Measurements from ENCODE around the gene NAA38.

NAA38 gene

DNA sequence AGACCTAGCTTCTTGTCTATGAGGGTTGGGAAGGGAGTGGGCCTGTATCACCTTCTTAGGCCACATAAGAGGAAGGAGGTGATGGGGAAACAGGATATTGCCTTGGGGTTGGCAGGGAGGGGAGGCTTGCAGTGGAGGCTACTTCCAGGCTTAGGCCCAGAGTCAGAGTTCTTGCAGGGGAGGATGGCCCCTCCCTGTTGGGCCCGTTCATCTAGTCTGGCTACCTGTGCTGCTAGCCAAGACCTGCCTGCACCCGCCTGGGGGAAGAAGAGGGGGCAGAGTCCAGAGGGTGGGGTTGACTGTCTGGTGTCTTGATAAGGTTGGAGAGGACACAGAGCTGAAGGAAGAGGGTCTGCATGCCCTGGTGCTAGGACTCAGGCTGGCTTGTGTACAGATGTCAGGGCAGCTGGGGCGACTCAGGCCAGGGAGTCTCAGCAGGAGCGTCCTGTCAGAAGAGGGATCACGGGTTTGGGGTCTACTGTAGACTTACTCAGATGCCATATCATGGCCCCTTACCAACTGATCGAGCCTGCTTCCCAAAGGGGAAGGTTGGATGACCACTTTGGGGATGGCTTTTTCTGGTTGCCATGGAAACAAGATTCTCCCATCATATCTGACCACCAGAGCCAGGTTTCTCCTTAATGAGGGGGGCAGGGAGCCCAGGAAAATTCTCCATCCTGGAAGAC lies 18.0 kb downstream of the NAA38 start:
- DNase-seq = no peak

- DNase-seq = peak; percentile 6
Measured at GRCh38 chr17:7838090-7839075, 19.0 kb downstream of the NAA38 start.

DNA sequence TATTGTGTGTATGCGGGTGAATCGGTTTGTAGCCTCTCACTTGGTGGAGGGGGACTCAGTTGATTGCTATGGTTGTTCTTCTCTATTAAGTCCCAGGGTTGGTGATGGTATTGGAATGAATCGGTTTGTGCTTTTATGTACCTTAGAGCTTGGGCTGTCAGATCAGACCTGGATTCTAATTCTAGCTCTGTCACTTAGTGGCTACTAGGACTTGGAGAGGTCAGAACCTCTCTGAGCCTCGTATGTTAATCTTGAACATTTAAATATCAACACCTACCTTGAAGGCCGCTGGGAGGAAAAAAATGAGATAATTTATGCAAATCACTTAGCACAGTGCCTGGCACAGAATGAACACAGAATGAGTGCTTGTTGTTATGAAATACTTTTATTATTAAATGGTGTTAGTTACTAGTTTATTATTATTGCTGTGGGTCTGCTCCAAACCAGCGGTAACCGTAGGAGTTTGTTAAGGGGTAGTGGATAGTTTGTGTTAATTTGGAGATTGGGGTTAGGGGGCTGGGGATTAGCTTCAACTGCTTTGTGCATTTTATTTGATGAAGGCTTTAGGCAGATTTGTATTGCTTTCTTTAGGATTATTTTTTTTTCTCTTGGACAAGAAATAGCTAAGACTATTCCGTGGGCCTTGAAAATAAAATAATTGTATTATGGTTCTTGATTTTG lies 19.8 kb downstream of the NAA38 start:
- no peak for DNase-seq

DNA sequence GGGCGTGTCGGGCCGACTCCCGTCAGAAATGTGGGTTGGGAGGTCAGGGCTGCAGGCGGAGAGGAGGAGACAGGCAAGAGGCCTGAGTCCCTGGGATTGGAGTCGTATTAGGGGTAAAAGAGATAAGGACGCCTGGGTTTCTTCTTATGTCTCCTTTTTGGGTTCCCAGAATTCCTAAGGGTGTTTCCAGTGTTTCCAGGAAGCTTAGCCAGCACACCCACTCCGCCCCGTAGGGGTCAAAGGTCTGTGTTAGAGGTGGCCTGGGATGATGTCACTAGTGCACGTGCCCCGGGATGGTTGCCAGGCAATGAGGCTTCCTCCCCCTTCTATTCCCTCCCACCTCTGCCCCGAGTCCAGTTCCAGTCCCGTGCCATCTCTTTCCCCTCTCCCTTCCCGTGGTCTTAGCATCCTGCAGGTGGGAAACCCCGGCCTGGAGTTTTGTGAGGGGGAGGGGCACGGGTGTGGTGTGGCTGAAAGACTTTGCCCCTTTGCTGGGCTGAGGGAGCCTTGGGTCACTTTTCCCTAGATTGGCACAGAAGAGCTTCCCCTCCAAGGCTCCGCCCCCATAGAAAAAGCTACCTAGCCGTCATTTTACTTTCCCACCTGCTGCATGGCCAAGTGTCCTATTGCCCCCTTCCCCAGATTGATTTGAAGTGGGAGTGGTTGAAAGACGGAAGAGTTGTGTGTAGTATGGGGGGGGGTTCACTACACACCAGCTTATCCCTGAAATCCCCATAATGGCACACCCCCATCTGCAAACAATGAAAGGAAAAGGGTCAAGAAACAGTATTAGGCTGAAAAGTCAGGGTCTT lies 20.6 kb downstream of the NAA38 start:
- DNase-seq = peak; percentile 40

DNA sequence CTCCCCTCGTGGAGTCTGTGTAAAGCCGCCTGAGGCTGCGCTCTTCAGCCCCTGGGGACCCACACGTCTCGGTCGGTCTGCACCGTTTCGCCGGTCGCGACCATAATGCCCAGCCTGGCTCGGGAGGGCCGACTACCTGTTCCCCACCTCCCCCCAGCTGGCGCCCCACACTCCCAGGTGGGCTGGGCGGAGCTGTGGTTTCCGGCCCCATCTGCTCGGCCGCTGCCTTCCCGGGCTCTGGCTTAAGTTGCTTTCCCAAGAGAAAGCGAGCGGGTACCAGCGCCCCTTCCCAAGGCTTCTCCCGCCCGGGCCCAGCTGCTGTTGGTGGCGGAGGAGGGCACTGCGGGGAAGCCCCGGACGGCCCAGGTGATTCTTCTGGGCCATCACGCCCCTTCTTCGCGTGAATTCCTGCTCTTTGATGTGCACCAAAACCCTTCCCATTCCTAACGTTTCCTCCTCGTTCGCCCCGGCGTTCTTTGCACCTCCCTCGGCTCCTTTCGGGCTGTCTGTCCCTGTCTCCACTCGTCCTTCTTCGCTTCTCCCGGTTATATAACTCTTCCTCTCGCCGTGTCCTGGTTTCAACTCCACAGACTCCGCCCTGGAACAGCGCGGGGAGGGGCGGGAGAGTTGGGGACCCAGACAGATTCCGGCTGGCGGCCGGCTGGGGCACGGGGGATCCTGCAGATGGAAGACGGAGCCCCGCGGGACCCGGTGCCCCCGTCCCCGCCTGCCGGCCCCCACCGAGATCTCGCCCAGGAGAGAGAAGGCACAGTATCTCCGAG lies 21.4 kb downstream of the NAA38 start:
- DNase-seq = no peak

DNA sequence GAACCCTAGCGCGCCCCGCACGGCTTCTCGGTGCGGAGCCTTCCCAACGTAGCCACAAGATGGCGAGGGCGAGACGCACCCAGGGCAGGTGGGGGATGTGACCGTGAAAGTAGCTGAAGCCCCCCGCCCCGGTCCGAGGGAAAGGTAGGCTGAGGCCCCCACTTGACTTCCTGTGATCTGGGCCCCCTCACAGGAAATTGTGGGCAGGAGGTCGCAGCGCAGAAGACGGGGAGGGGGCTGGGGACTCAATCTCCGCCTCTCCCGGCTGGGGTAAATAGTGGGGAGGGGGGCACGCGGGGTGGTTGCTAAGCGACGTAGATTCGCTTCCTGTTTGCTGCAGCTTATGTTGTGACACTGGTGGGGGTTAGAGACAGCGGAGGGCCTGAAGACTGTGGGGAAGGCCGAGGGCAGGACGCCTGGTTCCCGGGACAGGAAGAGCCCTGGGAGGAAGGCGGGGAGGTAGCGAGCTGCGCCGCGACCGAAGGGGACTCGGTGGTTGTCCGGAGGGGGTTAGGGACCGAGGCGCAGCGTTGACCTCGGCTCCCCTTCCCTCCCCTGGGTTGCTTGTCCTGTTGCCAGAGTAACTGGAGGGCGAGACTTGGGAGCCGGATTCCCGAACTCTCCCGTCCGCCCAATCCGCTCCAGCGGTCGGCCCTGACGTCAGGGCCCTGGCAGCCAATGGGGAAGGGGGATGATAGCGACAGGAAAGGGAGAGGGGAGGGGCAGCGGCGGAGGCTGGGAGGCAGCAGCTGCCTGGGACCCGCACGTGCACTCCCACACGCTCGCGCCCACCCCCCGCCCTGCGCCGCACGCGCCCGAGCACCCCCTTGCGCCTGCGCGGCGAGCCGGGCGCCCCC lies 22.2 kb downstream of the NAA38 start:
- peak; percentile 46 for DNase-seq

- DNase-seq = no peak
Measured at GRCh38 chr17:7834542-7834956, 22.8 kb downstream of the NAA38 start.

- DNase-seq = peak; percentile 11
Measured at GRCh38 chr17:7833795-7834541, 23.4 kb downstream of the NAA38 start, which contains the start of gene KDM6B. TSS of gene KDM6B (plus strand) at chr17:7834217. CDS start at chr17:7845555, 11,338 bp downstream.

DNA sequence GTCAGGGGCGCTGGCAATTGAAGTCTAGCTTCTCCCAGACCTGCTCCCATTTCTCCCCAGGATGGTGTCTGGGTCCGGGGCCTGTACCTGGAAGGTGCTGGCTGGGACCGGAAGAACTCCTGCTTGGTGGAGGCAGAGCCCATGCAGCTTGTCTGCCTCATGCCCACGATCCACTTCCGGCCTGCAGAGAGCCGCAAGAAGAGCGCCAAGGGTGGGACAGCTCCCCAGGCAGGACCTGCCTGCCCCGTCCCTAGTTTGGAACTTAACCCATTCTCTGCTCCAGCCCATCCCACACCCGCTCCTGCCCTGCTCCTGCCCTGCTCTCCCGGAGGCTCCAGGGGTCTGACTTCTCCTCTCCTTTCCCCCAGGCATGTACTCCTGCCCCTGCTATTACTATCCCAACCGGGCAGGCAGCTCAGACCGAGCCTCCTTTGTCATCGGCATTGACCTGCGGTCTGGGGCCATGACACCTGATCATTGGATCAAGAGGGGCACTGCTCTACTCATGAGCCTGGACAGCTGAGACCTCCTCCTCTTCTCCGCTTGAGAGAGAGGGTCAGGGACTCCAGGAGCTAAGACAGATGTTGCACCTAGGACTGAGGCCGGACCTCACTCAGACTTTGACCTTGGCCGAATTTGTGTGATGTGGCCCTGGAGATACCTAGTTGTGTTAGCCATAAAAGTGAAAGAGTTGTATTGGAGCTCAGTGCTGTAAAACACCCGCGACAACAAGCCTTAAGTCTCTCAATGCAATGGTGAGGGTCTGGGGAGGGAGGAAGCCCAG lies 24.2 kb downstream of the NAA38 start:
- DNase-seq = no peak

GRCh38 chr17:7832431-7832830 lies 24.9 kb downstream of the NAA38 start:
- DNase-seq = no peak

- no peak for DNase-seq
Measured at GRCh38 chr17:7831233-7831632, 26.1 kb downstream of the NAA38 start.

DNA sequence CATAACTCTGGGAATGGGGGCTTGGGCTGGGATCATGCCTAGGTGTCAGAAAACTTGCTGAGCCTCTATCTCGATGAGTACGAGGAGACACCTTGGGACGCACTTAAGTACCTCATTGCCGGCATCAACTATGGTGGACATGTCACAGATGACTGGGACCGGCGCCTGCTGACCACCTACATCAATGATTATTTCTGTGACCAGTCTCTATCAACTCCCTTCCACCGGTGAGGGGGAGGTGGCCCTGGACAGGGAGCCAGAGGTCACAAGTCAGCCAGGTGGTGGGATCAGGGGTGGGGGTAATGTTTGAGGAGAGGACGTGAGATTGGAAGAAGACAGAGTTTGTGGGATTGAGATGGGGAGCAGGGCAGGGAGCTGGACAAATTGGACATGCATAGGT lies 26.7 kb downstream of the NAA38 start:
- no peak for DNase-seq

DNA sequence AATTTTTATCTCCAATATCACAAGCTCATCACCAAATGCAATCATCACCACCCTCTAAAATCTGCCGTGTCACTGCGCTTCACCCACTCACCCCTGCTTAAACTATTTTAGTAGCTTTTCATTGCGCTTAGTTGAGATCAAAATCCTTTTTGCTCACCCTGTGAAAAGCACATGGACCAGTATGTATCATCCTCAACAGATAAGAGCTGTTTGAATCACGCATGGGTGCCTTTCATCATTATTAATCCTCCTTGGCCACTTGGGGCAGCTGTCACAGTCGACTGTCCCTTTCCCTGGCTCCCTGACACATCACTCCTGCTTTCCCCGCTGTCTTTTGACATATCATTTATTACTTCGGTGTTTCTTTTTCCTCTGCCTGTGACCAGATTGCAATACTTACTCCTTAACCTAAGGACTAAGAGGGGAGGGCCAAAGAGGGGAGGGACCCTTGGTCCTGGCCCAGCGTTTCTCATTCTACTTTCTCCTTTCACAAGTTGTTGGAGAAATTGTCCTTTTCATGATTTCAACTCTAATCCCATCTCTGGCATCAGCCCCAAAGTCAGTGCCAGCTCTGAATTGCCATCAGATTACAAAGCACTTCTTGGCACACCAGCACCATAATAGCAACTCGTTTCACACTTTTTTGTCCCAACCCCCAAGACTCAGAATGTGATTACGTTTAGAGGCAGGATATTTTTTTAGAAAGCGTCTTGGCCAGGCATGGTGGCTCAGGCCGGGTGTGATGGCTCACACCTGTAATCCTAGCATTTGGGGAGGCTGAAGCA lies 32.0 kb downstream of the NAA38 start:
- no peak for DNase-seq

GRCh38 chr17:7824021-7824924 lies 33.1 kb downstream of the NAA38 start:
- no peak for DNase-seq

DNA sequence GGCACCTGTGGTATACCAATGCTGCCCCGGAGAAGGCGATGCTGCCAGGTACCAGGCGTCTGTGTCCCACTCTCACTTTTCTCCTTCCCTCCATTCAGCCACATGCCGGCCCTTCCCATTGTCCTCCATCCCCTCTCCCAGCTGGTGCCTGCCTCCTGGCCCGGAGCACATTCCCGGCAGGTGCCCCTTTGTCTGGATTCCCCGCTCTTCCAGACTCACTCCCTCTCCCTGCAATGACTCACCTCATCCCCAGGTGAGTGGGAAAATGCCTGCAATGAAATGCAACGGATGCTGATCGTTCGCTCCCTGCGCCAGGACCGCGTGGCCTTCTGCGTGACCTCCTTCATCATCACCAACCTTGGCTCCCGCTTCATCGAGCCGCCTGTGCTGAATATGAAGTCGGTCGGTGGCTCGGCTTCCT lies 33.8 kb downstream of the NAA38 start:
- DNase-seq = no peak

- DNase-seq = no peak
Measured at GRCh38 chr17:7822126-7822525, 35.2 kb downstream of the NAA38 start.

GRCh38 chr17:7820231-7820630 lies 37.1 kb downstream of the NAA38 start:
- no peak for DNase-seq
